ENCODE measurements around the gene SERPINI1.

Gene SERPINI1

GRCh38 chr3:167835359-167835758 is 99.8 kb downstream of the SERPINI1 start:
- Histone ChIP-seq H3K4me3 (ENCODE audit: insufficient read length, low read depth) (no peak overlapping the region), H3K4me1 (ENCODE audit: insufficient read depth, insufficient read length) (no peaks in the 10 kb centered on the region), H3K36me3 (ENCODE audit: insufficient read depth, insufficient read length, low read length) (no peaks in the 10 kb centered on the region), H3K27me3 (ENCODE audit: insufficient read depth, insufficient read length) (no peaks in the 10 kb centered on the region), H3K9ac (ENCODE audit: insufficient read length, low read depth) (no peak overlapping the region), H3K9me3 (ENCODE audit: insufficient read depth, low read length) (no peaks in the 10 kb centered on the region)
- no peak for DNase-seq (ENCODE audit: low read depth, low spot score)
- TF ChIP-seq SUZ12 (IDR thresholded peaks at IDR 0.05; ENCODE audit: extremely low read depth, insufficient read depth, insufficient read length) (no peak), YY1 (IDR thresholded peaks at IDR 0.05; ENCODE audit: insufficient read depth, insufficient read length) (no peak), ZNF274 (IDR thresholded peaks at IDR 0.05; ENCODE audit: low read depth, low read length) (no peak)

GRCh38 chr3:167835953-167836352 is 100.4 kb downstream of the SERPINI1 start:
- H3K36me3 ChIP-seq (ENCODE audit: insufficient read depth, insufficient read length, low read length), result no peaks in the 10 kb centered on the region
- no peaks in the 10 kb centered on the region for H3K27me3 ChIP-seq (ENCODE audit: insufficient read depth, insufficient read length)
- no peaks in the 10 kb centered on the region for H3K4me1 ChIP-seq (ENCODE audit: insufficient read depth, insufficient read length)
- no peak overlapping the region for H3K9ac ChIP-seq (ENCODE audit: insufficient read length, low read depth)
- TF ChIP-seq YY1 (IDR thresholded peaks at IDR 0.05; ENCODE audit: insufficient read depth, insufficient read length) (no peak), SUZ12 (IDR thresholded peaks at IDR 0.05; ENCODE audit: extremely low read depth, insufficient read depth, insufficient read length) (no peak), ZNF274 (IDR thresholded peaks at IDR 0.05; ENCODE audit: low read depth, low read length) (no peak)
- H3K9me3 ChIP-seq (ENCODE audit: insufficient read depth, low read length), result no peaks in the 10 kb centered on the region
- H3K4me3 ChIP-seq (ENCODE audit: insufficient read length, low read depth), result no peak overlapping the region
- DNase-seq (ENCODE audit: low read depth, low spot score), result no peak

- DNase-seq (ENCODE audit: low read depth, low spot score), result no peak
Measured at GRCh38 chr3:167837466-167837865, 101.9 kb downstream of the SERPINI1 start.

GRCh38 chr3:167839460-167840134 is 104.1 kb downstream of the SERPINI1 start:
- no peaks in the 10 kb centered on the region for H3K27me3 ChIP-seq (ENCODE audit: insufficient read depth, insufficient read length)
- no peaks in the 10 kb centered on the region for H3K4me1 ChIP-seq (ENCODE audit: insufficient read depth, insufficient read length)
- no peak for DNase-seq (ENCODE audit: low read depth, low spot score)
- H3K36me3 ChIP-seq (ENCODE audit: insufficient read depth, insufficient read length, low read length), result no peaks in the 10 kb centered on the region
- H3K4me3 ChIP-seq (ENCODE audit: insufficient read length, low read depth), result no peak overlapping the region
- no peak for TF ChIP-seq SUZ12 (IDR thresholded peaks at IDR 0.05; ENCODE audit: extremely low read depth, insufficient read depth, insufficient read length)
- TF ChIP-seq YY1 (IDR thresholded peaks at IDR 0.05; ENCODE audit: insufficient read depth, insufficient read length), result no peak
- TF ChIP-seq ZNF274 (IDR thresholded peaks at IDR 0.05; ENCODE audit: low read depth, low read length), result no peak
- no peak overlapping the region for H3K9ac ChIP-seq (ENCODE audit: insufficient read length, low read depth)
- no peaks in the 10 kb centered on the region for H3K9me3 ChIP-seq (ENCODE audit: insufficient read depth, low read length)

More at GRCh38 chr3:167837466-167837865, 101.9 kb downstream of the SERPINI1 start:
- Histone ChIP-seq H3K4me3 (ENCODE audit: insufficient read length, low read depth) (no peak overlapping the region), H3K9me3 (ENCODE audit: insufficient read depth, low read length) (no peaks in the 10 kb centered on the region), H3K36me3 (ENCODE audit: insufficient read depth, insufficient read length, low read length) (no peaks in the 10 kb centered on the region), H3K9ac (ENCODE audit: insufficient read length, low read depth) (no peak overlapping the region), H3K4me1 (ENCODE audit: insufficient read depth, insufficient read length) (no peaks in the 10 kb centered on the region), H3K27me3 (ENCODE audit: insufficient read depth, insufficient read length) (no peaks in the 10 kb centered on the region)
- TF ChIP-seq YY1 (IDR thresholded peaks at IDR 0.05; ENCODE audit: insufficient read depth, insufficient read length) (no peak), SUZ12 (IDR thresholded peaks at IDR 0.05; ENCODE audit: extremely low read depth, insufficient read depth, insufficient read length) (no peak), ZNF274 (IDR thresholded peaks at IDR 0.05; ENCODE audit: low read depth, low read length) (no peak)

DNA sequence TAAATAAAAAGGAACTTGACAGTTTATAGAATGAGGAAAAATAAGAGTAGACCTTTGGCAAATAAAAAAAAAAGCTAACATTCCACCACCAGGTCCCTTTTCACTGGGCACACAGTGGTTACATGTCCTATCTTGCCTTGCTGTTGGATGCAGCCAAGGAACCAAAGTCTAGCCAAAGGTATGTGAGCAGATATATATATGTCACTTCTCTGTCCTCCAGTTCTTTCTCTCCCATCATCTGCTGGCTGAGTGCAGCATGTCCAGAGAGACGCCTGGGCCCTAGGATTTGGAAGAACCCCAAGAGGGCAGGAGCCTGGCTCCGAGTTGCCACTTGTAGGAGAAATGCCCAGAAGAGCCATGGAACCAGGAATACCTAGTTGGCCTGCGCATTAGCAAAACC is 104.7 kb downstream of the SERPINI1 start:
- Histone ChIP-seq H3K4me3 (ENCODE audit: insufficient read length, low read depth) (no peak overlapping the region), H3K4me1 (ENCODE audit: insufficient read depth, insufficient read length) (no peaks in the 10 kb centered on the region), H3K9me3 (ENCODE audit: insufficient read depth, low read length) (no peaks in the 10 kb centered on the region), H3K27me3 (ENCODE audit: insufficient read depth, insufficient read length) (no peaks in the 10 kb centered on the region), H3K36me3 (ENCODE audit: insufficient read depth, insufficient read length, low read length) (no peaks in the 10 kb centered on the region), H3K9ac (ENCODE audit: insufficient read length, low read depth) (no peak overlapping the region)
- TF ChIP-seq YY1 (IDR thresholded peaks at IDR 0.05; ENCODE audit: insufficient read depth, insufficient read length), result no peak
- TF ChIP-seq ZNF274 (IDR thresholded peaks at IDR 0.05; ENCODE audit: low read depth, low read length), result no peak
- DNase-seq (ENCODE audit: low read depth, low spot score), result no peak

DNA sequence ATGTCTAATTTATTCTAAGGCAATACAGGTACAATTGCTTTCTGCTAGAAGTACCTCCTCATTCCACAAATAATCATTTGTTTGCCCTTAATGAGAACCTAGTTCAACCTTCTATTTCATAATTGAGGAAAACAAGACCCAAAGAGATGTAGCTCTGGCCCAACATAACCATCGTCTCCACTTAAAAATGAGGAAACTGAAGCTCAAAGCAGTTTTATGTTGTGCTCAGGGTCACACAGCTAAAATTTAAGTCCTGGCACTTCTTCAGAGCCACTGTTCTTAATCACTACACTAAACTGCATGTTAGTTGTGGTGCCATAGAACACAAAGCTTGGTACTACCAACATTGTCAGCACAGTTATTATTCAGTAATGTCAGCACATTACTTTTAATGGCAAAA is 108.0 kb downstream of the SERPINI1 start:
- Histone ChIP-seq H3K9me3 (ENCODE audit: insufficient read depth, low read length) (no peaks in the 10 kb centered on the region), H3K4me3 (ENCODE audit: insufficient read length, low read depth) (no peak overlapping the region), H3K4me1 (ENCODE audit: insufficient read depth, insufficient read length) (no peaks in the 10 kb centered on the region), H3K9ac (ENCODE audit: insufficient read length, low read depth) (no peak overlapping the region), H3K27me3 (ENCODE audit: insufficient read depth, insufficient read length) (no peaks in the 10 kb centered on the region), H3K36me3 (ENCODE audit: insufficient read depth, insufficient read length, low read length) (no peaks in the 10 kb centered on the region)
- no peak for DNase-seq (ENCODE audit: low read depth, low spot score)
- TF ChIP-seq YY1 (IDR thresholded peaks at IDR 0.05; ENCODE audit: insufficient read depth, insufficient read length) (no peak), ZNF274 (IDR thresholded peaks at IDR 0.05; ENCODE audit: low read depth, low read length) (no peak), SUZ12 (IDR thresholded peaks at IDR 0.05; ENCODE audit: extremely low read depth, insufficient read depth, insufficient read length) (no peak)

DNA sequence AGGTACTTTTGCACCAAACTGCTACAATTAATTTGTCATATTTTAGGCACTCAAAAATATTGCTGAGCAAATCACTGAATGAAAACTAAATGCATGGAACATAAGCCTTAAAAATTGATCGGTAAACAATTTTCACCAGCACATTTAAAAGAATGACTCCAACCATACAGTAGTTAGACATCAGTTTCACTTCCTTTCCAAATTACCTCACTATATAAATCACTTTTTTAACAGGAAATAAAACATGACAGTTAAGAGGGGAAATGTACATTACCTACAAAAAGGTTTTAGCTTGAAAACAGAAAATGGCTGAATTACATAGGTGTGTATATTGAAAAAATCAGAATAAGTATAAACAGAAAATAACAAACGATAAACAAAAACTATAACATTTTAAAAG is 108.4 kb downstream of the SERPINI1 start:
- Histone ChIP-seq H3K27me3 (ENCODE audit: insufficient read depth, insufficient read length) (no peaks in the 10 kb centered on the region), H3K36me3 (ENCODE audit: insufficient read depth, insufficient read length, low read length) (no peaks in the 10 kb centered on the region), H3K9me3 (ENCODE audit: insufficient read depth, low read length) (no peaks in the 10 kb centered on the region), H3K4me1 (ENCODE audit: insufficient read depth, insufficient read length) (no peaks in the 10 kb centered on the region), H3K4me3 (ENCODE audit: insufficient read length, low read depth) (no peak overlapping the region), H3K9ac (ENCODE audit: insufficient read length, low read depth) (no peak overlapping the region)
- no peak for TF ChIP-seq ZNF274 (IDR thresholded peaks at IDR 0.05; ENCODE audit: low read depth, low read length)
- TF ChIP-seq YY1 (IDR thresholded peaks at IDR 0.05; ENCODE audit: insufficient read depth, insufficient read length), result no peak
- no peak for TF ChIP-seq SUZ12 (IDR thresholded peaks at IDR 0.05; ENCODE audit: extremely low read depth, insufficient read depth, insufficient read length)
- no peak for DNase-seq (ENCODE audit: low read depth, low spot score)
